G401.6 (cell line): ENCODE data around the gene ASIC4.

Experiments
- FAIRE-seq: peaks from 2 replicates; lab custom pipeline; 2012; peaks lifted over from hg19 to GRCh38; lab: Jason Lieb, UNC

ASIC4 gene

DNA sequence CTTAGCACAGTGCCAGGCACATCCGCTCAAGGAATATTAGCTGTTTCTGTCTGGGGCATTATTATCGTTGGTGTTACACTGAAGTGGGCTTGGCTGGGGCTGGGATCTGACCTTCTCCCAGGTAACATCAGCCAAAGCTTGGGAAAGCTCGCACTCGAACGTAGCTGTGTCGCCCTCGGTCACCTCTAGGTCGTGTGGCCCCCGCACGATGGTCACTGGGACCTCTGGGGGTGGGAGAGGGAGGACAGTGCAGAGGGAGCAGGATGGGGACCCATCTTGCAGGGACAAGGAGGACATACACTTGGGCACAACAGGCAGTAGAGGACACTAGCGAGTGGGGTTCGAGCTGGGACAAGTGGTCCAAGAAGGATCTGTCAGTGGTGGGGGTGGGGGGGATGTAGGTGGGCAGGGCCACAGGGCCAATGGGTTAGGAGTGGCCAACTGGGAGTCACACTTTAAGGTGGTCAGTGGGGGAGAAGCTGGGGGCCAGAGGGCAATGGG, 39.2 kb downstream of the ASIC4 start:
- no peak for FAIRE-seq

DNA sequence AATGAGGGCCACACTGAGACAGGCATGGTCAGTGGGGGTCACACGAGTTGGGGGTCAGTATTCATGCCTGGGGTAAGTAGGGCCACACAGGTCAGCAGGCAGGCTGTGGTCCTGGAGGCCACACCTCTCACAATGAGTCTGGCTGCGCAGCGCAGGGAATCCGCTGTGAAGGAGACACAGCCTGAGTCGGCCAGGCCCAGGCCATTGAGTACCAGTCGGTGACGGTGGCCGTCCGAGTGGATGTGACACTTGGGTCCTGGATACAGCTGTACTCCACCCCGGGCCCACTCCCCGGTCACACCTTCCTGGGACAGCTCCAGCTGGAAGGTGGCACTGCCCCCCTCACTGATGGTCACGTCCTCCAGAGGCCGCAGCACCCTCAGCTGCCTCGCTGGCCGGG, 40.1 kb downstream of the ASIC4 start:
- FAIRE-seq, result no peak

DNA sequence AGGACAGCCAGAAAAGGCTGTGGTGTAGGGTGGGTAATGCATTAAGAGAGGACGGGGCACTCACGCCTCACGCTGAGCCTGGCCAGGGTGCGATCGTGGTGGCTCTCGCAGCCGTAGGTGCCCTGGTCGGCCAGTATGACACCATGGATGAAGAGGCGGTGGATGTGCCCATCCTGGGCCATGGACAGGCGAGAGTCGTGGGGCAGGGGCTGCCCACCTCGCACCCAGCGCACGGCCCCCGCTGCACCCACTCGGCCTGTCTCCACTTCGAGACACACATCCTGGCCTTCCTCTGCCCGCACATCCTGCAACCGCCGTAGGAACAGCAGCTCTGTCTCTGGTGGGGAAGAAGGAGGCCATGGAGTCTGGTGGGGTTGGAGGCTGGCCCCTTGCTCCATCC, 41.7 kb downstream of the ASIC4 start:
- FAIRE-seq, result no peak

DNA sequence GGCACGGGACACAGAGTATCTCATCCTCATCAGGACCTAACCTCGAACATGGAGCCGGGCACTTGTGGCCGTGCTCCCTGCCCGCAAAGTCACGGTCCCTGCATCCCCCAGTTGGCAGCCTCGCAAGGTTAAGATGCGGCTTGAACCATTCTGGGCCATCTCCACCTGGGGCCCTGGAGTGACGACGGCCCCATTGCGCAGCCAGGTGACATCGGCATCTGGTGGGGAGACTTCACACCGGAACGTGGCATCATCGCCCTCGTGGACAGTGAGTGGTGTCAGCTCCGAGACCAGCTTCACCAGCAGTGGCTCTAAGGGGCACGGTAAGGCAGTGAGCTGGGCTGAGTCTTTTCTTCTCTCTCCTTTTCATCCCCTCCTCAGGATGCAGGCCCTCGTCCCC, 42.1 kb downstream of the ASIC4 start:
- FAIRE-seq, result no peak

DNA sequence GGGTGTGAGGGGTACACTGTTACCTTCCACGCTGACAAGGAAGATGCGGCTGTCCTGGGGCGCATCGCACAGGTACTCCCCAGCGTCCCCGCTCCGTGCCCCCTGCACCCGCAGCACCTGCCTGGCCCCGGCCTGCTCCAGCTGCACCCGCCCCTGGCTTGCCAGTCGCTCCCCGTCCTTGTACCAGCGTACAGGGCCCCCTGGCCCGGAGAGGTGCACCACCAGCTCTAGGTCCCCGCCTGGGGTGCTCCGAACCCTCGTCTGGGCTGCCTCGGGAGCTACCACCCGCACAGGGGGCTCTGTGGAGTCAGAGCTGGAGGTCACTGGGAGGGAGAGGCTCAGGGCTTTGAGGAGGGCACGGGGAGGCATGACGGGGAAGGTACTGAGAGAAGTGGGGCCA, 43.0 kb downstream of the ASIC4 start:
- FAIRE-seq, result no peak

DNA sequence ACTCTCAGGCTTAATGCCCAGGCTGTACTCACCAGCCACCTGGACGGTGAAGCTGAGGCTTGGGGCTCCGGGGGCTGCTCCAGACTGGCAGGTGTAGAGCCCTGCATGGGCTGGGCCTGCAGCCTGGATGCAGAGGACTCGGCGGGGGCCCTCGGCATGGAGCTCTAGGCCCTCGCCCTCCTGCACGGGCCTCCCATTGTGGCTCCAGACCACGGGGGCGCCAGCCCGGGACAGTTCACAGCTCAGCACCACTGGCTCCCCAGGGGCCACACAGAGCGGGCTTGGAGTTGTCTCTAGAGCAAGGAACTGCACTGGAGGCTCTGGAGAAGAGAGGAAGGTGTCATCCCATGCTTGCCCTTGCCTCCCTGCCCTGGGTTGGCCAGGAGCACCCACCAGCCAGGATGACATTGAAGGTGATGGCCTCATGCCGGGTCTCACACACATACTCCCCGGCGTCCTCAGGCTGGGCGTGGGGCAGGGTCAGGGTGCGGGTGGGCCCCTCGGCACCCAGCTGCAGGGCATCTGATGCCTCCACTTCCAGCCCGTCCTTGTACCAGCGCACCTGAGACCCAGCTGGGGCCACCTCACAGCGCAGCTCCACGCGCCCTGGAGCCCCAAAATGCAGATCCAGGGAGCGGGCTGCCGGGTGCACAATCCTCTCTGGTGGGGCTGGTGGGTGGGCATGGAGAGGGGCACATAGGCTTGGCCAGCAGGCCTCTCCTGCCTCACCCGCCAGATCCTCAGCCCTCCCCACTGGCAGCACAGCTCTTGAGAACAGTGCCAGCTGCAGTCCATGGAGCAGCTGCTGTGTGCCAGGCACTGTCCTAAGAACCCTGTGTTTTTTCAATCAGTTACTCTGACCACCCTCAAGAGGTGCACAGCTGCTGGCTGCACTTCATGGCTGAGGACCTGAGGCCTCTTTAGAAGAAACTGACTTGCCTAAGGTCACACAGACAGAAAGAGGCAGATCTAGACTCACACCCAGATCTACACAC, 43.8 kb downstream of the ASIC4 start:
- FAIRE-seq, result no peak

DNA sequence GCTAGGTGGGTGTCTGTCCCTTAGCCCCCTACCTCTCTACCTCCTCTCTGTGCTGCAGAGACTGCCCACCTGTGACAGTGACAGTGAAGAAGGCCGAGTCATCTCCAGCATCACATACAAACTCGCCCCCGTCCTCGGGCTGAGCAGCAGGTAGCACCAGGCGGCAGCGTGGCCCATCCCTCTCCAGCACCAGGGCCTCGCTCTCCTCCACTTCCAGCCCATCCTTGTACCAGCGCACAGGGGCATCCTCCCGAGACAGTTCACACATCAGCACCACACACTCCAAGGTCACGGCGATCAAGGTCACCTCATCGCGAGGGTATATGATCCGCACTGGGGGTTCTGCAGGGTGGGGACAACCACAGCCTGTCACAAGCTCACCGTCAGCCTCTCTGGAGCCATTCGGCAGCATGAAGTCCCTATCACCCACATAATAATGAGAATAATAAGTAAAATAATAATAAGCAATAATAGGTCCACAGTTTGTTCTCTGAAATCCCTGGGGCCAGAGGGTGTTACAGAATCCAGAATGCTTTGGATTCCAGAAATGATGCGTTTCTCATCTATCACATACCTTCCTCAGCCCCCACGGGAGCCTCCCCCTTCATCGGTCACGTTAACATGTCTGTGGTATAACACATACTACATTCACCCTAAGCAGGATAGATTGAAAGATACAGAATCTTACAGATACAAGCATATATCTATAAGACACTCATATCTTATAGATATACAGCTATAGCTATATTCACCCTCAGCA, 45.1 kb downstream of the ASIC4 start:
- FAIRE-seq, result no peak

DNA sequence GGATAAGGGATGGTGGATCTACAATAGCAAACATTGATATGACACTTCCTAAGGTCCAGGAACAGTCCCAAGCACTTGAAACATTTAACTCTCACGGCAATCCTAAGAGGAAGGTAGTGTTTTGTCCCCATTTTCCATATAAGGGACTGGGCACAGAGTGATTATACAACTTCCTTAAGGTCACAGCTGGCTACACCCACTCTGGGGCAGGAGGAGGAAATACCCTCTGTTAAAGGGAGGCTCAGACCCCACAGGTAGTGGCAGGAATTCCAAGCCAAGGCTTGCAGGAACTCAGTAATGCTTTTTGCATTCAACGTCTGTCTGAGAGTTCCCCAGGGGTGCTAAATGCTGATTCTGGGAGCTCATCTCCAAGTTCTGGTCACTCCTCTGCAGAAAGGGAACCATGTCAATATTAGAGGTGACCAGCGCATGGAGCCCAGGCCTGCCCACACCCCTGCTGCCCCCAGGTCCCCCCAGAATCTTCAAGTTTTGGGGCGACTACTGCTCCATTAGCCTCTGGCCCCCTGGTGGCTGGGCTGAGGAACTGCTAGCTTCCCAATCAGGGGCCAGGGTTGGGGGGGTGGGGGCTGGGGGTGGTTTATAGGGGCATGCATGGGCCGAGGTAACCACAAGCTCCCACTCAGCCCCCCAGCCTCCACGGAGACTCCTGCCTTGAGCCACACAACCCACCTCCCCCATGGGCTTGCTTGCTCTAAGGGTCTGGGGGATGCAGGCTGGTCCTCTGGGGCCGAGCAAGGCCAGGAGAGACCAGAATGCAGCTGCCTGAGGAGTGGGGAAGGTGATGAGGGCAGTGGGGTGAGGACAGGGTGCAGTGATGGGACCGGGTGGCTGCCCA, 46.0 kb downstream of the ASIC4 start:
- FAIRE-seq, result no peak

DNA sequence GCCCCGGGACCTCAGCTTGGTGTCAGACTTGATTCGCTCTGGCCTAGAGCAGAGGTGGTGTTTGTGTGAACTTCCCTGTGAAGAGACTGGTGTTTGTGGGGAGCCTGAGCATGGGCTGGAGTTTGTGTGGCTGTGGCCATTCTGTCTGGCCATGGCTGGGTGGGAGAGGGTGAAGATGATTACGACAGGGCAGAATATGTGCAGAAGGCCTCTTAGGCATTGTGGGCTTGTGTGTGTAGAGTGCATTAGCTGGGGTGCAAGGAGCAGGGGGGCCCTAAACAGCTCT, 46.6 kb downstream of the ASIC4 start:
- no peak for FAIRE-seq

DNA sequence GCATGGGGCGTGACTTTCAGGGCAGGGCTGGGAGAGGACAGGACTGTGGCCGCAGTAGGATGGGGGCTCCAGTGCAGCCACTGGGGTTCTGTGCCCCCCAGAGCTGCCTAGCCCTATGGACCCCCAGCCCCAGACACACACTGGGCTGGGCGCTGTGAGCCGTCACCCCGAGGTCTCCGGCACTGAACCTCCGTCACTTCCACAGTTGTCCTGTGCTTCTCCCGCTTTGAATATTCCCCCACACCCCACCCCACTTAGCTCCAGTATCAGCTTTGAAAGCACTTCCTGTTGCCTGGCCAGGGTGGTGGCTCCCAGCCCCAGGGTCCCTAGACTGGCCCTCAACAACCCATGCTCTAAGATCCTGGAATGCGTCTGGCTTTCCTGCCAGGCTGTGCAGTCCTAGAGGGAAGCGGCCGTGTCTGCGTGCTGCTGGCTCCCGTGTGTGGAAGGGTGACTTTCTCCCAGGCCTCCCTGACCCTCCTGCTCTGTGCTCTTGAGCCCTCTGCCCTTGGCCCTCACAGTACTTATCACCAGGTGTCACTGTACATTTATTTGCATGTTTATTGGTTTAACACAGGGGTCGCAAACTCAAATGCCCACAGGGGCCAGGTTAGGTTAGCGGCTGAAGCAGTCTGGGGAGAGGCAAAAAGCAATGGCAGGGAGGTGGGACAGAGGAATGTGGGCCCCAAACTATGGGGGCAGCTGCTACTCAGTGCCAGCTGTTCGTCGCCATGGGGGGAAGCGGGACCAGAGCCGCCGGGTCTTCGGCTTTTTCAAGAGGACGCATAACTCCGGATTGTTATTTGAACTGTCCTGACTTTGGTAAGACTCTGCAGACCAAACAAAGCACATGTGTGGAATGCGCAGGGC, 47.1 kb downstream of the ASIC4 start:
- no peak for FAIRE-seq

DNA sequence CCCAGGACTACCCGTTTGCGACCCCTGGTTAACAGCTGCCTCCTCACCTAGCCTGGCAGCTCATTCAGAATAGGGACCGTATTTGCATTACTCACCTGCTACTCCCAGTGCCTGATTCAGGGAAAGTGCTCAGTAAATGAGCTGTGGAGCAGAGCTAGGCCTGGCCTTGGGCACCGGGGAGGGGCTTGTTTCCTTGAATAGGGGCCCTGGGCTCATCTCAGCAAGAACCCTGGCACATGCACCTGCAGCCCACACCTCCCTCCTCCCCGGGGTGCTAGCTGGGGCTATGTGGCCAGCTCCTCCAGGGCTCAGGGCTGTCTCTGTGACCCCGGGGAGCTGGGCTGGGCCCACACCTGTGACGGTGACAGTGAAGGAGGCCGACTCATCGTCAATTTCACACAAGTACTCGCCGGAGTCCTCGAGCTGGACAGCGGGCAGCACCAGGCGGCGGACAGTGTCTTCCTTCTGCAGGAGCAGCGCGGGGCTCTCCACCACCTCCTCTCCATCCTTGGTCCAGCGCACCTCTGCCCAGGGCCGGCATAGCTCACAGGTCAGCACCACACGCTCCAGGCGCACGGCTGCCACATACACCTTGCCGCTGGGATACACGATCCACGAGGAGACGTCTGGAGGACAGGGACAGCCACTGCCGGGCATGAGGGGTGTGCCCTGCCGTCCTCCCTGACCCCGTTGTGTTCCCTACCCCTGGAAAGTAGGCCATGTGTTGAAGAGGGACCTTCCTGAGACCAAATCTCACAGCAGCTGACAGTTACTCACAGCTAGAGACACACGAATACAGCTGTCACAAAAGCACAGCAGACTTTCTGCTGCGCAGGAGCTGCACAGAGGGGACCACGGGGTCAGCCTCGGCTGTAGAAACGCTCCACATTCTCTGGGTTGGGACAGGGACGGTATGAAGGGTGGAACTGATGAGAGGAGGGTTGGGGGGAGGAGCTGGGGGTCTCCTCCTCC, 48.1 kb downstream of the ASIC4 start:
- FAIRE-seq, result no peak

DNA sequence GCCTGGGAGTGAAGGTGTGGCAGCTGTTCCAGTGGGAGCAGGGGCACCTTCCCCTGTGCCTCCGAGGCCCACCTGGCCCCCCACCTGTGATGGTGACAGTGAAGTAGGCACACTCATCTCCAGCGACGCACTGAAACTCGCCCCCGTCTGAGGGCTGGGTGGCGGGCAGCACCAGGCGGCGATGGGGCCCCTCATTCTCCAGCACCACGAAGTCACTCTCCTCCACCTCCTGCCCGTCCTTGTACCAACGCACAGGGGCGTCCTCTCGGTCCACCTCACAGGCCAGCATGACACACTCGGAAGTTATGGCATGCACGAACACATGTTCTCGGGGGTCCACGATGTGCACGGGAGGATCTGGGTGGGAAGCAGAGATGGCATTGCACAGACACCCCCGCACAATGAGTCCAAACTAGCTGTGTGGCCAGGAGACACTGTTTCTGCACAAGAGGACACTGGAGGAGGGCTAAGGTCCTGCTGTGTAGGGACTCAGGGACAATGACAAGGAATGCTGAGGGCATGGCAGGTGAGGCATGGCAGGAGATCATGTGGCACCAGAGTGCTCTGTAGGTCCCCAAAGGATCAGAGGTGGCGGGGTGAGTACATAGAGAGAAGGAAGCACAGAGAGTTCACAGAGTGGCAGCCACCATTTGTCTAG, 49.1 kb downstream of the ASIC4 start:
- no peak for FAIRE-seq

DNA sequence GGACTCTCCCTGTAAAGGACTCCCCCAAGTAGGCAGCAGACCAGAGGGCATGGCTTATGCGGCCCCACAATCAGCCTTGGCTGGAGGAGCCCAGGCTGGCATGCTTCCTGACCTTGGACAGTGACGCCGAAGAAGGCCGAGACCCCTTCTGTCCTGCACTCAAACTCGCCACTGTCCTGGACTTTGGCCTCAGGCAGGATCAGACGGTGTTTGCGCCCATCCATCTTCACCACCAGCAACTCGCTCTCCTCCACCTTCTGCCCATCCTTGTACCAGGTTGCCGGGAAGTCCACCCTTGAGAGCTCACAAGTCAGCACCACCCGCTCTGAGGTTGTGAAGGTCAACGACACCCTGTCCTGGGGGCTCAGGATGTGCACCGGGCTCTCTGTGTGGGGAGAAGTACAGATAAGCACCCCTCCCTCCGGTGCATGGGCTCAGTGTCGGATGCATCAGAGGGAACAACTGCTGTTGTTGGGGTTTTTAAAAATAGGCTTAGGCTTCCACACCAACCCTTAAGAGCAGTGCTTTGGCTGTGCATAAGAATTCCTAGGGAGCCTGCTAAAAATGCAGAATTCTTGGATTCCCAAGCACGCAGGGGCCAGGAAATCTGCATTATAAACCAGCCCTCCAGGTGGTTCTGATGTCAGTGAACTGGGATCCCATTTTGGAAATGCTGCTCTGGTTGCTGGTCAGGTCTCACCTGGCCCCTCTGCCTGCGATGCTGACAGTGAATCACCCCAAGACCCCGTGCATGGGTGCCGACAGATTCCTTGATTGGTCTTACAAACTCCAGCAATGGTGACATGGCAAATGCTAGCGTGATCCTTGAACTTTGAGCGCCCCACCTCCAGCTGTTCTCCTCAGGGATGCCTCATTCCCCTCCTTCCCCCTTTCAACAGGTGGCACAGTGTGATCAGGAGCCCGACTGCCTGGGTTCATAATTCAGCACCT, 51.1 kb downstream of the ASIC4 start:
- no peak for FAIRE-seq

DNA sequence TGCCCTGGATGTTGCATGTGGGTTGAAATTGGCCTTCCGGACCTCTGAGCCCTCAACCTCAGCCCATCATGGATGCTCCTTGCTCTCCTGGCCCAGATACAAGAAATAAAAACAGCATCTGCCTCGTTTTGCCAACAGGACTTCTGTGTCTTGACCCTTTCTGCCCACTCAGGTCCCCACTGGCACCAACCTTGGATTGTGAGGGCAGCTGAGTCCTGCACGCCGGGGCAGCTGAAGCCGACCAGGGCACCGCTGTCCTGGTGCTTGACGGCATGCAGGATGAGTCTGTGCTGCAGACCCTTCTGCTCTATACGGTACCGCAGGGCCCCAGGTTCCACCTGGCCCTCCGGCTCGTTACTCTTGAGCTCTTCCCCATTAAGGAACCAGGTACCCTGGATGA, 52.4 kb downstream of the ASIC4 start:
- FAIRE-seq, result no peak

DNA sequence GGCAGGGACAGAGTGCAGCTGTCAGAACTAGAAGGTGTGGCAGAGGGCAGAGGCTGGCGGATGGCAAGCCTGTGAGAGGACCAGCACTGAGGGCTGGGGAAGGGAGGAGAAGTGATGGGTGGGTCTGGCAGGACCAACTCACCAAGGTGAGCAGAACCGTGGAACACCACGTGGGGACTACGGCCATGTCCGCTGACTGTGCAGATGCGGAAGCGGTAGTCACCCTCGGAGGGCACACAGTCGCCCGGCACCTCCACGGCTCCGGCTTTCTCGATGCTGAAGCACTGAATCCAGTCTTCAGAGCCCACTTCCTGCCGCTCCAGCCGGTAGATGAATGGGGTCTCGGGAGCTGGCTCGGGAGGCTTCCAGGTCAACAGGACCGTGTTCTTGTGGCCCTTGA, 52.8 kb downstream of the ASIC4 start:
- FAIRE-seq, result no peak

DNA sequence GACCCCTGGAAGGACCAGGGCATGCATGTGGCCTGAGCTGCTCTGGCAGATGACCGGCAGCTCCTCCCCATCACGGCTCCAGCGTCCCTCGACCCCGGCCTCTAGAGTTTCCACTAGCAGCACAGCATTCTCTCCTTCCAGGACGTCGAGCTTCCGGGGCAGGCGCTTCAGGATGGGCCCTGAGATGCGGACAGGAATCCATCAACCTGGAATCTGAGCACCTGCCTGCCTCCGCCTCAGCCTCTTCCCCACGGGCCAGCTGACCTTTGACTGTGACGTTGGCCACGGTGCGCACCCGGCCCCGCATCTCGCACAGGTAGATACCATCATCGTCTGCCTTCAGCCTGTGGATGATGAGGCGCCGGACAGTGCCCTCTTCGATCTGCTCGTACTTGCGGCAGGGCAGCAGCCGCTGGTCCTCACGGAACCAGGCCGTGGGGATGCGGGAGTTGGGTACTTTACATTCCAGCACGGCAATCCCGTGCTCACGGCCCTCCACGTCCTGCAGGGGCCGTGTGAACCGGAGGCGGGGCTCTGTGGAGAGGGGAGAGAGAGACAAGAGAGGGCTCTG, 53.6 kb downstream of the ASIC4 start:
- no peak for FAIRE-seq

DNA sequence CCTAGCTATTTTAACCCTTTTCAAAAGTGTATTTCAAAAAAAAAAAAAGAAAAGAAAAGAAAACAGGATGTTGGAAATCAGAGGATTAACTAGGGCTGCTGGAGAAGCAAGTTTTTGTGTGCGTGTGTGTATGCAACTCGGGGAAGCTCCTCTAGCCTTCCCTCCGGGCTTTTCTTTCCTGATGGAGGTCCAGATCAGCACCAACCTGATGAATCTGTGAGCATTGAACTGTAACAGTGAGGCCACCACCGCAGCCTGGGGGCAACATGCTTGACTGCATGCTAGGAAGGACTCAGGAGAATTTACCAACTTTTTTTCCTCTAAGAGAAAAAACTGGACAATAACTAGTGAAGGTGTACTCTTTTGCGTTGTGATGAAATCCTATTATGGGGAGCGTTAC, 54.8 kb downstream of the ASIC4 start:
- no peak for FAIRE-seq

DNA sequence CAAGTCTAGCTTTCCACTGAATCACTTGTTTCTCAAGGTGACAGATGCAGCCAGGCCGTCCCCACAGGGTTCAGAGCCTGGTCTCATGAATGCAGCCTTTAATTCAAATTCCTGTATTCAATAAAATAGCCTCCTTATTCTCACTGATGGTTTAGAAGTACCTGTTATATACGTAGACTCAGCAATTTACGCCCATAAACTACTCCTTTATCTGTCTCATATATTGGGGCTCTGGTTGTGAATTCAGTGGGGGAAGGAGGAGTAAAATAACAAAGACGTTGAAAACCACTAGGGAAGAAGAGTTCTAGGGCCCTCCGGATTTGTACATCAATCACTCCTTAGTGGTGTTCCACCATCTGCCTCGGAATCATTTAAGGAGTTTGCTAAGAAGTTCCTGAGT, 55.4 kb downstream of the ASIC4 start:
- no peak for FAIRE-seq
